ENCODE results near the gene MAGI3.

- no peak for TF ChIP-seq CTCF (conservative IDR thresholded peaks at IDR 0.05 in 1 of 2, IDR thresholded peaks at IDR 0.05 in 1 of 2; ENCODE audit: low read depth in 1 of 2, low read length in 2 of 2)
- no peak for TF ChIP-seq EZH2 (IDR thresholded peaks at IDR 0.05; ENCODE audit: low read length, missing control alignments)
Measured at GRCh38 chr1:113396102-113396501, 5.8 kb downstream of the MAGI3 start.
